AG09319 (cell line): Measurements from ENCODE around the gene RPS21.

Experiments
- DNase-seq: peaks from one replicate; pipeline ENCODE4 v3.0.0-alpha.2; 2010; ENCODE audit warnings: low read depth; ENCODE audit errors: extremely low read depth
- TF ChIP-seq, protein P1 (sequence below): IDR thresholded peaks from 2 replicates; pipeline ENCODE4 v1.5.1; 2011; ENCODE audit warnings: low read depth, mild to moderate bottlenecking, inconsistent platforms, low read length, moderate library complexity

RPS21 gene

GRCh38 chr20:62345681-62346370 is 41.1 kb upstream of the RPS21 start:
- TF ChIP-seq, protein P1, sequence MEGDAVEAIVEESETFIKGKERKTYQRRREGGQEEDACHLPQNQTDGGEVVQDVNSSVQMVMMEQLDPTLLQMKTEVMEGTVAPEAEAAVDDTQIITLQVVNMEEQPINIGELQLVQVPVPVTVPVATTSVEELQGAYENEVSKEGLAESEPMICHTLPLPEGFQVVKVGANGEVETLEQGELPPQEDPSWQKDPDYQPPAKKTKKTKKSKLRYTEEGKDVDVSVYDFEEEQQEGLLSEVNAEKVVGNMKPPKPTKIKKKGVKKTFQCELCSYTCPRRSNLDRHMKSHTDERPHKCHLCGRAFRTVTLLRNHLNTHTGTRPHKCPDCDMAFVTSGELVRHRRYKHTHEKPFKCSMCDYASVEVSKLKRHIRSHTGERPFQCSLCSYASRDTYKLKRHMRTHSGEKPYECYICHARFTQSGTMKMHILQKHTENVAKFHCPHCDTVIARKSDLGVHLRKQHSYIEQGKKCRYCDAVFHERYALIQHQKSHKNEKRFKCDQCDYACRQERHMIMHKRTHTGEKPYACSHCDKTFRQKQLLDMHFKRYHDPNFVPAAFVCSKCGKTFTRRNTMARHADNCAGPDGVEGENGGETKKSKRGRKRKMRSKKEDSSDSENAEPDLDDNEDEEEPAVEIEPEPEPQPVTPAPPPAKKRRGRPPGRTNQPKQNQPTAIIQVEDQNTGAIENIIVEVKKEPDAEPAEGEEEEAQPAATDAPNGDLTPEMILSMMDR: no peak
- DNase-seq: no peak

GRCh38 chr20:62346398-62347150 is 40.3 kb upstream of the RPS21 start:
- DNase-seq: no peak
- TF ChIP-seq, protein P1: no peak

GRCh38 chr20:62347151-62347404 is 39.8 kb upstream of the RPS21 start:
- DNase-seq: no peak
- TF ChIP-seq, protein P1: no peak

GRCh38 chr20:62347445-62347844 is 39.5 kb upstream of the RPS21 start:
- TF ChIP-seq, protein P1: no peak
- no peak for DNase-seq

DNA sequence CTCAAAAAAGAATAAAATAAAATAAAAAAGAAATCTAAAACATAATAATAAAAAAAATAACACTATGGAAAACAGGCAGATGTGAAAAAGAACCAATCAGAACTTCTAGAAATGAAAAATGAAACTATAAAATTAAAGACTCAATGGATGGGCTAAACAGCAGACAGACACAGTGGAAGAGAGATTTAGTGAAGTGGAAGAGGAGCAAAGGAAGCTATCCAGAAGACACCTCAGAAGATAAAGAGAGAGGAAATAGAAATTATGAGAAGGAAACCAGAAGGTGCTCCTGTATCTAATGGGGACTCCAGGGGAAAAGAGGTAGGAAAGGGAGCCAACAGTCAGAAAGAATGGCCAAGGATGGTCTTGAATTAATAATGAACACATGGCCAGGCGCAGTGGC is 38.3 kb upstream of the RPS21 start:
- TF ChIP-seq, protein P1: no peak
- DNase-seq: no peak

DNA sequence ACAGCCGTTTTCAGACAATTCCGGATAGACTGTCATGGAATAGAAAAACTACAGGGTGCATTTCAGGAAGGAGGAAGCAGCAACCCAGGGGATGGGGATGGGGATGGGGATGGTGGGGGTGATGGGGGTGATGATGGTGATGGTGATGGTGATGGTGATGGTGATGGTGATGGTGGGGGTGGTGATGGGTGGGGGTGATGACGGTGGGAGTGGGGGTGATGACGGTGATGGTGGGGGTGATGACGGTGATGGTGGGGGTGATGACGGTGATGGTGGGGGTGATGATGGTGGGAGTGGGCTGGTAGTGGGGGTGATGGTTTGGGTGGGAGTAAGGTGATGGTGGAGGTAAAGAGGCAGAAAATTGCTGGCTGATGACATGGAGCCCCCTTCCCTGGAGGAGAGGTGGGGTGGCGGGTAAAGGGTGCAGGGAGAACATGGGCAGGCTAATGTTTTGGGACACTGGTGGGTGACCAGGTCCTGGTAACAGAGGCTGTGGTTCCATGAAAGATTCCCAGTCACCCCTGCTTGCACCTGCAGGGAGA is 37.3 kb upstream of the RPS21 start:
- TF ChIP-seq, protein P1: no peak

GRCh38 chr20:62350098-62350628 is 36.7 kb upstream of the RPS21 start:
- TF ChIP-seq, protein P1: no peak
- DNase-seq: no peak

More for the DNA sequence above, 37.3 kb upstream of the RPS21 start:
- DNase-seq: no peak
